A549 treated with Hydrocortisone at 1 μM for 4 hours (cell line): Measurements from ENCODE around the gene PNPLA7. TPM values are rescaled to one million over a fixed set of nuclear protein-coding genes. Genes with fewer than 3 reads are reported as not detected.

ENCODE experiments used
- total RNA-seq: library from RNA; stranded (reverse); fragments of 200-300 nt; extraction: Qiagen RNA extraction; gene quantifications from 5 replicates; pipeline ENCODE4 v1.2.3, GENCODE V29; 2022

Gene PNPLA7
- 0.54 to 0.80 TPM (median 0.71 TPM) in 5 replicates for total RNA-seq

DNA sequence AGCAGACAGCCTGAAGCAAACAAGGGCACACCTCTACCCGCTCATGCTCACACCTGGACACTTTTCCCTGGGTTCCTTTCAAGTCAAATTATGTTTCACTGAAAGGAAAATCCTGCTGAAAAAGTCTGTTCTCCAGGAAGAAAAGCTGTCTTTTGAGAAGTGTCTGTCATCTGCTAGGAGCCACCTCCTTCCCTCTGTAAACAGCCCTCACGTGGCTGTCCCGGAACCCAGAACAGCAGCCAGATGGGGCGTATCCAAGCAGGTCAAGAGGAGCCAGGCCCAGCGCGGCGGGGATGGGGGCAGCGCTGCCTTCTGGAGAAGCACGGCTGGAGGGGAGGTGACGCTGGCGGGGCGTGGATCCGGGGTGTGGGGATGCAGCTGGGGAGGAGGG is at the start of gene PNPLA7:
Gene PNPLA7, minus strand, starts transcription at position 172 of the 391 bp plus-strand sequence. CDS start 205 bp downstream, outside the sequence.

DNA sequence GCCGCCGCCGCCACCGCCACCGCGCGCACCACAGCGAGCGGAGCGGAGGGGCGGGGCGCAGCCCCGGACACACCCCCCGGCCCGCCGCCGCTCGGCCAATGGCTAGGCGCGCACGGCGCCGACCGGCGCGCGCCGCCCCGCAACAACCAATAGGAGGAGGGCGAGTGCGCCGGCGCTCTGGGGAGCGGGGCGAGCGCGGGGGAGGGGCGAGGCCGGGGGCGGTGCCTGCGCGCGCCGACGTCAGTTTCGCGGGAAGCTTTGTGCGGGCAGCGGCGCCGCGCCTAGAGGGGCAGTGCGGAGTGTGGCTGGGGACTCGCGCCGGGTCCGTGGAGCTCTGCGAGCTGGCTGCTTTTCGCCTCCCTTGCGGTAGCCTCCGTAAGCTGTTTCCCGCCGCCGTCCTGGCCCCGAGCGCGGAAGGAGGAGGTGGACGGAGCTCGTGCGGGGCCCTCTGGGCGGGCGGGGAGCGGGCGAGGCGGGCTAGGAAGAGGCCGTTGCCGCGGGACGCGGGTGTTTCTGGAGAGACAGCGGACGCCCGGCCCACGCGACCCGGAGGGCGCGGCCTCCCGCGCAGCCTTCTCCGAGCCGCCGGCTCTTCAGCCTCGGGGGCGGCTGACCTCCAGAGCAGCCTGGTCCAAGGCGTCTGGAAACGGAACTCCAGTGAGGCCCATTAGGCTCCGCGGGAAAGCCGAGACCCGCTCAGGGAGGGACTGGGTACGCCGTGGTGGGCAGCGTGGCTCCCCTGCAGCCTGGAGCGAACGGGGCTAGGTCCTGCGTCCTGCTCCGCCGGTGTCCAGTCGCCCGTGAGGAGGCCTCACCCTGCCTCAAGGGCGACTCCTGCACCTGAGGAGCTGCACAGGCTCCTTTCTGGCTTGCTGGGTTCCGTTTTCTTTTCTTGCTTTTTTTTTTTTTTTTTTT is 40.5 kb upstream of the PNPLA7 start, which contains the start of gene ZMYND19:
Gene ZMYND19, minus strand, starts transcription at position 44 of the 915 bp plus-strand sequence. CDS start 249 bp downstream, outside the sequence.

DNA sequence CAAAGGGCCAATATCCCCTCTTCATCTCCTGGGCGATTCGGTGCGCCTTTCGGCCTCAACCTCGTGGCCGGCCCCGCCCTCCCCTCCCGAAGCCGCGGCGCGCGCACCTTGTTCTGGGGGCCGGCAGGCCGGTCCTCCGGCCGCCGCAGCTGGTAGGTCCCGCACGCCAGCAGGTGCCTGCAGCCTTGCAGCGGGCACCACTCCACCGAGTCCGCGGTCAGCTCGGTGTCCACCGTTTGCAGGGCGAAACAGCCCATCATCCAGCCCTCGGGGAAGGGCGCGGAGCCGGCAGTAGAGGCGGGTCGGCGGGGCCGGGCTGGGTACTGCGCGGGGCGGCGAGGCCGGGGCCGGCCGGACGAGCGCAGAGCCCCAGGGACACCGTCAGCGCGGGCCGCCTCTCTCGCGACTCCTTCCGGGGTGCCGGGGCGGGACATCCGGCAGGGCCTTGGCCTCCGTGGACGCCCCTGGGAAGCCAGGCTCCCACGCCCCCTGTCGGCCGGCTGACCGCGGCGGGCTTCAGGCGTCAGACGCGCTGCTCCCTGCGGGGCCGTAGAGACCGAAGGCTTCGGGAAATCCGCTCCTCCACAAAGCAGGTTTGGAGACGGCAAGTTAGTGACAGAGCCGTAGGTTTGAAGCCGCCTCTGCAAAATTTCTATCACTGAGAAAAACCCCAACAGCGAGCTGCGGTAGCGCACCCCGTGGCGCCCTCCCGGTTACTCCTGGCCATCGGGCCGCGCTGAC is 28.5 kb upstream of the PNPLA7 start, which contains the start of gene DPH7:
Gene DPH7, minus strand, starts transcription at position 408 of the 741 bp plus-strand sequence. Its CDS starts 148 bp downstream, at position 260.

DNA sequence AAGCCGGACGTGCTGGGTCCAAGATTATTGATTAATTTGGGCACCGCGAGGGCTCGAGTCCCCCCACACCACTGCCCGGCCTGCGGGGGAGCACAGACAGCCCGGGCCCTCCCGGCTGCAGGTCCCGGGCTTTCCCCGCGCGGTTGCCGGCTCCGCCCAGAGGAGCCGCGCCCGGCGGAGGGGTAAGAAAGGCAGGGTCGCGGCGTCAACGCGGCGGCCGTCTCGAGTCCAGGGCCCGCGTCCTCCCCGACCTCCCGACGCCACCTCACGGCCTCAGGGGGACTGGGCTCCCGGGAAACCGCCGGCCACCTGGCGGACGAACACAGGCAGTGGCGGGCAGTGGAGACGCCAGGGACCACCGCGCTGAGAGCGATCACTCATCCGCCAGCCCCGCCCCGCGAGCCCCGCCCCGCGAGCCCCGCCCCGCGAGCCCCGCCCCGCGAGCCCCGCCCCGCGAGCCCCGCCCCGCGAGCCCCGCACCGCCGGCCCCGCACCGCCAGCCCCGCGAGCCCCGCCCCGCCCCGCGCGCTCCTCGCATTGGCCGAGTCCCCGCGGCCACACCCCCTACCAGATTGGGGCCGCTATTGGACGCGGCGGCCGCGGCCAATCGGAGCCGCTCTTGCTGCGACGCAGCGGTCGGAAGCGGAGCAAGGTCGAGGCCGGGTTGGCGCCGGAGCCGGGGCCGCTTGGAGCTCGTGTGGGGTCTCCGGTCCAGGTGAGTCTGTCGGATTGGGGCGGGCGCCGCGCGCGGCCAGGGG is 1.2 kb upstream of the PNPLA7 start, which contains the start of gene MRPL41:
Gene MRPL41, plus strand, starts transcription at position 616 of the 758 bp plus-strand sequence. CDS start 203 bp downstream, outside the sequence.

DNA sequence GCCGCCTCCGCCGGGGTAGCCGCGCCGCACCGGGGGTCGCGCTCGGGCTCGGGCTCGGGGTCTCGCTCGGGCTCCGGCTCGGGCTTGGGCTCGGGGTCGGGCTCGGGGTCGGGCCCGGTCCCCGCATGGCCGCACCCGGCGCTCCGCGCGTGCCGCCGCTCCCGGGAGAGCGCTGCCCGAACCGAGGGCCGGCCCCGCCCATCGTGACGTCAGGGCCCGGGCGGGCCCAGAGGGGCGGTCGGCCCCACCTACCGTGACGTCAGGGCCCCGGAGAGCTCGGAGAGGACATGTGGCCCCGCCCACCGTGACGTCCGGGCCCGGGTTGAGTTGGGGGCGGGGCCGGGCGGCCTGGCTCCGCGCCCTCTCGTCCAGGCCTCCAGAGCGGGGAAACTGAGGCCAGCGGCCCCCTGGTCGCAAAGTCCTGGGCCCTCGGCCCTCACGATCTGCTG is 91.0 kb downstream of the PNPLA7 start, which contains the start of gene NSMF:
Gene NSMF, minus strand, starts transcription at position 183 of the 449 bp plus-strand sequence. CDS start 232 bp downstream, outside the sequence.

DNA sequence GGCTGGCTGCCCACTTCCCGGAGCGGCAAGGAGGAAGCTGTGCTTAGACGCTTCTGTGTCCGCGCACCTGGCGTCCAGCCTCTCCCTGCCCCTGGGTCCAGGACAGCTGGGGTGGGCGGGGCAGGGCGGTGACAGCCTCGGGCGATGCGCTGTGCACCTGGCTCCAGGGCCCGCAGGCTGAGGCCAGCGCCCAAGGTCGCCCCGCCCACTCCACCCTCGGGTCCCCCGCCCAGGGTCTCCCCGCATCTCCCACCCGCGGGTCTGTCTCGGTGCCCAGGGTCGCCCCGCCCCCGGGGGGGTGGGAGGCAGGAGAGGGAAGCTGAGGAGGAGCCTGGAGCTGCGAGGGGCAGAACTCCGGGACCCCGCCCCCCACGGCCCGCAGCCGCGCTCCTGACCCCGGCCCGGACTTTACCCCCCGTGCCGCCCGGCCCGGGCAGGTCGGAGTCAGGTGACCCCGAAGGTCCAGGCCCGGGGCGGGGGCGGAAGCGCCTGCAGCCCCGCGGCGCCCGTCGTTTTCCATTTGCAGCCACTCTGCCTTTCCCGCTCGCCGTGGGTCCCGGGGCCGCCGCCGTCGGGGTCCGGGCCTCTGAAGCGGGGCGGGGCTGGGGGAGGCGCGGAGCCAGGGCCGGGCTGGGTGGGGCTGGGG is 108.8 kb downstream of the PNPLA7 start, which contains the start of gene ENTPD8:
Gene ENTPD8, minus strand, starts transcription at position 69 of the 646 bp plus-strand sequence. CDS start 3,072 bp downstream, outside the sequence.

DNA sequence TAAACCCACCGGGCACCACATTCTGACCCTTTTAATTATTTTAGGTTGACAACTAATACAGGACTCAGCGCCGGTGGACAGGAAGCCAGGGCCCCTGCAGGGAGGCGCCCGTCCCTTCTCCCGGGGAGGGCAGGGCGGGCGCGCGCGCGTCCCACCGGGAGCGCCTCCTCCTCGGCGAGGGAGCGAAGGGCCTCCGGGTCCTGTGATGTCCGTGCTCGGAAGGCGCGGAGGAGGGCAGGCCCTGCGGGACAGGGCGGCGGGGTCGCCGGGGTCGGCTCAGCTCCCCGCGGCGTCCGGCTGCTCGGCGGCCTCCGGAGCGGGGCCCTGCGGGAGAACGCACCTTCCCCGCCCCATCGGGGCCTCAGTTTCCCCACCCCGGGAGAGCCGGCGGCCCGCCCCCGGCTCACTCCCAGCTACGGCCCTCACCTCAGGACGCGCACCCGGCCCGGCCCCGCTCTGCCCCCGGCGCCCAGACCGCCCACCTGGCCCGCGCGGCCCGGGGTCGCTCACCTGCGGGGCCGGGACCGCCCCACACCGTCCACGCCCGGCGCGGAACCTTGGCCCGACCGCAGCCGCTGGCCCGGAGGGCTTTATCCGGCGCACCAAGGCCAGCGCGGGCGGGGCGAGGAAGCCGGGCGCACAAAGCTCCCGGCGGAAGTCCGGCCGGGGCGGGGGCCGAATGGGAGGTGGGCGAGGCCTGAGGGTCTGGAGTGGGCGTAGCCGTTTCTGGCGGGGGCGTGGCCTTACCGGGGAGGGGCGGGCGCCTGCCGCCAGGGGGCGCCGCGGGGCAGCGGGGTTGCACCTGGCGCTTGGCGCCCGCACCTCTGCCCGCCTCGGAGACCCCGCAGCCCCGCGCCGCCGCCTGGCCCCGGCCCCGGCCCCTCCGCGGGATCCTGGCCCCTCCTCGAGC is 127.3 kb downstream of the PNPLA7 start, which contains the start of the genes EXD3 and NOXA1:
Gene EXD3, minus strand, starts transcription at position 559 of the 910 bp plus-strand sequence. CDS start 27,805 bp downstream, outside the sequence.
Gene NOXA1, plus strand, starts transcription at position 790 of the 910 bp plus-strand sequence. CDS start 137 bp downstream, outside the sequence.

Other genes with a start within 250 kb of the PNPLA7 start
- 2.5 to 5.1 TPM (median 3.9 TPM) in 5 replicates for gene NRARP, start 248.1 kb downstream of the PNPLA7 start, total RNA-seq
- gene EXD3, start 127.2 kb downstream of the PNPLA7 start, total RNA-seq = 4.4 to 6.8 TPM (median 6.5 TPM) in 5 replicates
- gene NOXA1, start 127.0 kb downstream of the PNPLA7 start, total RNA-seq = 0.79 to 1.8 TPM (median 1.7 TPM) in 5 replicates
- 0.09 to 0.24 TPM (median 0.14 TPM) in 5 replicates for gene ENTPD8, start 109.0 kb downstream of the PNPLA7 start, total RNA-seq
- 33.9 to 42.1 TPM (median 40.2 TPM) in 5 replicates for gene NSMF, start 91.1 kb downstream of the PNPLA7 start, total RNA-seq
- gene MRPL41, start 1.5 kb upstream of the PNPLA7 start, total RNA-seq = 39.3 to 97.7 TPM (median 86.3 TPM) in 5 replicates
- 28.0 to 30.3 TPM (median 29.0 TPM) in 5 replicates for gene DPH7, start 28.5 kb upstream of the PNPLA7 start, total RNA-seq
- gene ZMYND19, start 40.1 kb upstream of the PNPLA7 start, total RNA-seq = 43.0 to 64.5 TPM (median 56.9 TPM) in 5 replicates
- gene ARRDC1, start 55.3 kb upstream of the PNPLA7 start, total RNA-seq = 54.2 to 66.1 TPM (median 61.1 TPM) in 5 replicates
- gene EHMT1, start 68.6 kb upstream of the PNPLA7 start, total RNA-seq = 37.8 to 50.0 TPM (median 44.5 TPM) in 5 replicates